K562 (cell line): Measurements from ENCODE around the gene CNNM2. TPM values are rescaled to one million over a fixed set of nuclear protein-coding genes. Genes with fewer than 3 reads are reported as not detected.

ENCODE experiments used
- ATAC-seq: fragments of 200-7000 bp; cut with Tn5 transposase; 3 replicates; pipeline ENCODE4 v1.9.1; 2020; ENCODE audit warnings: moderate library complexity
- BruUV-seq: library from RNA; stranded (reverse); fragments of 400-500 nt; replicated peaks from 2 replicates; lab custom pipeline; 2021; lab: Mats Ljungman, UMichigan
- CTCF ChIA-PET: fragments of 300-600 bp; formaldehyde crosslinking; extraction: SDS; loops from one replicate; lab custom pipeline; 2021; ENCODE audit warnings: low intra/inter-chr PET ratio; lab: Yijun Ruan, JAX
- POLR2A ChIA-PET: fragments of 300-600, 350-650 bp; sonication (Branson Sonifier 250); formaldehyde crosslinking; extraction: SDS; loops from one replicate; lab custom pipeline; 2021; ENCODE audit warnings: antibody characterized with exemption, inconsistent platforms; lab: Yijun Ruan, JAX
- DNase-seq, 4 experiments: peaks; one replicate each; pipeline versions ENCODE4 v3.0.0 to v3.0.0-alpha.2; 2011 to 2018; ENCODE audit warnings: low spot score in 3 of 4, mixed read lengths in 3 of 4; ENCODE audit errors: extremely low read depth in 1 of 4
- FAIRE-seq: peaks from 2 replicates; lab custom pipeline; 2011; peaks lifted over from hg19 to GRCh38; lab: Jason Lieb, UNC
- H2AFZ ChIP-seq: 2 replicates; pipeline ENCODE4 v1.6.0; 2011; ENCODE audit warnings: low read depth, low read length, control low read depth, inconsistent platforms
- H3K27ac ChIP-seq: fragments of 200-600 bp; 3 replicates; pipeline ENCODE4 v1.8.0; 2011; ENCODE audit warnings: low read depth, mild to moderate bottlenecking, control low read depth, inconsistent platforms, low read length, moderate library complexity, mixed read lengths; ENCODE audit errors: extremely low read depth
- H3K27me3 ChIP-seq, 2 experiments: fragments of 300-600 bp in 1 of 2; 2 replicates in 1 of 2; 3 replicates in 1 of 2; pipeline versions ENCODE4 v1.6.0 to v1.8.0; 2011; ENCODE audit warnings: inconsistent platforms in 2 of 2, low read length in 2 of 2, mild to moderate bottlenecking in 1 of 2, mixed read lengths in 1 of 2, moderate library complexity in 1 of 2; ENCODE audit not compliant: control insufficient read depth in 2 of 2, insufficient read depth in 2 of 2
- H3K36me3 ChIP-seq: fragments of 300-600 bp; 3 replicates; pipeline ENCODE4 v1.8.0; 2011; ENCODE audit warnings: mild to moderate bottlenecking, low read length, inconsistent platforms; ENCODE audit not compliant: control insufficient read depth, insufficient read depth
- H3K4me1 ChIP-seq, 2 experiments: fragments of 200-600 bp in 1 of 2; replicated peaks in 1 of 2; 2 replicates in 1 of 2; 3 replicates in 1 of 2; pipeline versions ENCODE4 v1.5.1 to v1.8.0; 2011; ENCODE audit warnings: inconsistent platforms in 2 of 2, low read length in 2 of 2, mild to moderate bottlenecking in 1 of 2, mixed read lengths in 1 of 2, moderate library complexity in 1 of 2; ENCODE audit not compliant: control insufficient read depth in 2 of 2, insufficient read depth in 2 of 2
- H3K4me2 ChIP-seq: 2 replicates; pipeline ENCODE4 v1.6.1; 2011; ENCODE audit warnings: low read length, control low read depth, inconsistent platforms, mixed read lengths; ENCODE audit not compliant: insufficient read depth
- H3K4me3 ChIP-seq: fragments of 200-600 bp; sonication (generic), shearing (Covaris generic); 2 replicates; pipeline ENCODE4 v1.5.1; 2016; ENCODE audit warnings: control low read depth, inconsistent platforms
- H3K79me2 ChIP-seq: fragments of 200-600 bp; 3 replicates; pipeline ENCODE4 v1.8.0; 2011; ENCODE audit warnings: low read length, inconsistent platforms; ENCODE audit not compliant: control insufficient read depth, insufficient read depth
- H3K9ac ChIP-seq, 2 experiments: 2 replicates each; pipeline versions ENCODE4 v1.6.0 to v1.6.1; 2011; ENCODE audit warnings: low read depth in 2 of 2, low read length in 2 of 2, control low read depth in 1 of 2, inconsistent platforms in 1 of 2, mild to moderate bottlenecking in 1 of 2, mixed read lengths in 1 of 2; ENCODE audit not compliant: insufficient read depth in 1 of 2
- H3K9me1 ChIP-seq: one replicate; pipeline ENCODE4 v1.6.0; 2011; ENCODE audit warnings: inconsistent platforms, mild to moderate bottlenecking, low read length, moderate library complexity; ENCODE audit not compliant: control insufficient read depth, insufficient read depth
- H3K9me3 ChIP-seq: replicated peaks from 2 replicates; pipeline ENCODE4 v1.5.1; 2011; ENCODE audit warnings: low read depth, low read length, inconsistent platforms; ENCODE audit not compliant: control insufficient read depth, insufficient read depth
- H4K20me1 ChIP-seq: replicated peaks from 2 replicates; pipeline ENCODE4 v1.6.1; 2011; ENCODE audit warnings: low read length, inconsistent platforms, mixed read lengths; ENCODE audit not compliant: control insufficient read depth, insufficient read depth
- ARID2 ChIP-seq: fragments of 450-650 bp; IDR thresholded peaks from 2 replicates; pipeline ENCODE4 v1.6.1; 2017; ENCODE audit warnings: antibody characterized with exemption, mild to moderate bottlenecking
- CHD2 ChIP-seq: IDR thresholded peaks from 2 replicates; pipeline ENCODE4 v1.6.1; 2011; ENCODE audit warnings: low read depth, low read length
- ESRRA ChIP-seq: fragments of 450-650 bp; IDR thresholded peaks from 2 replicates; pipeline ENCODE4 v1.6.1; 2014; ENCODE audit warnings: low read depth, mild to moderate bottlenecking, moderate library complexity, borderline replicate concordance
- KAT8 ChIP-seq: fragments of 450-650 bp; IDR thresholded peaks from 2 replicates; pipeline ENCODE4 v1.6.1; 2016; ENCODE audit warnings: low read depth, mild to moderate bottlenecking
- NCOR1 ChIP-seq: fragments of 450-650 bp; IDR thresholded peaks from 2 replicates; pipeline ENCODE4 v1.6.1; 2016; ENCODE audit warnings: mild to moderate bottlenecking, moderate library complexity
- NR3C1 ChIP-seq: sonication (generic); formaldehyde crosslinking; IDR thresholded peaks from 2 replicates; pipeline ENCODE4 v1.8.1; 2022; ENCODE audit warnings: missing genetic modification reagents
- PHF8 ChIP-seq: fragments of 200-600 bp; sonication (generic); IDR thresholded peaks from 2 replicates; pipeline ENCODE4 v1.6.1; 2012; ENCODE audit warnings: mixed run types, mild to moderate bottlenecking, inconsistent platforms, low read length, moderate library complexity, borderline replicate concordance
- RBM14 ChIP-seq: fragments of 200-400 bp; formaldehyde crosslinking; IDR thresholded peaks from 2 replicates; pipeline ENCODE4 v1.6.1; 2018; ENCODE audit warnings: low read depth, mild to moderate bottlenecking, low read length, moderate library complexity, borderline replicate concordance; ENCODE audit not compliant: insufficient read depth
- ZNF23 ChIP-seq: fragments of 250-450 bp; sonication (Bioruptor Pico); IDR thresholded peaks from 2 replicates; pipeline ENCODE4 v1.4.0; 2020; ENCODE audit warnings: mild to moderate bottlenecking
- WGBS: fragments of 100-300 bp; shearing (Covaris generic); methylation state at CpG from one replicate; pipeline ENCODE4 v1.1.6; 2016; ENCODE audit warnings: low coverage, mixed read lengths; ENCODE audit not compliant: insufficient coverage; ENCODE audit errors: missing lambda C conversion rate; 5-methylcytosine and 5-hydroxymethylcytosine counted together
- in situ Hi-C: fragments of 300-500 bp; cut with MboI; formaldehyde crosslinking; loops from 4 replicates; pipeline ENCODE4 v1.15.0; 2018; ENCODE audit warnings: inconsistent platforms, mixed read lengths
- intact Hi-C: fragments of 100-400 bp; cut with micrococcal nuclease; formaldehyde crosslinking; loops from 2 replicates; pipeline ENCODE4 v1.14.2; 2022
- polyA plus RNA-seq, 8 experiments: library from polyadenylated mRNA; depleted of rRNA in 4 of 8; stranded (reverse) in 5 of 8; unstranded in 3 of 8; fragments of >200 nt; fragmentation: Nextera tagmentation in 2 of 8; fragmentation: Illumina TruSeq in 1 of 8; extraction: Ambion mirVana in 2 of 8; extraction: Trizol in 1 of 8; gene quantifications; 2 replicates each; pipeline versions ENCODE4 v1.2.1 to v1.2.3, GENCODE V29; 2011 to 2014; ENCODE audit warnings: inconsistent platforms in 1 of 8, missing spikeins in 1 of 8
- total RNA-seq, 7 experiments: library from RNA; depleted of rRNA in 6 of 7; stranded (reverse); fragments of >200 nt in 6 of 7; fragmentation: Illumina TruSeq in 2 of 7; extraction: Trizol in 2 of 7; gene quantifications; 2 replicates each; pipeline versions ENCODE4 v1.2.1 to v1.2.3, GENCODE V29; 2011 to 2021; ENCODE audit warnings: low replicate concordance in 1 of 7

CNNM2 gene
- total and polyA plus RNA-seq, 9 of the 15 experiments (the other 6 are each of a cell fraction or from before 2014, with no cell fraction given), result 0.21 to 5.0 (median 1.3) TPM

DNA sequence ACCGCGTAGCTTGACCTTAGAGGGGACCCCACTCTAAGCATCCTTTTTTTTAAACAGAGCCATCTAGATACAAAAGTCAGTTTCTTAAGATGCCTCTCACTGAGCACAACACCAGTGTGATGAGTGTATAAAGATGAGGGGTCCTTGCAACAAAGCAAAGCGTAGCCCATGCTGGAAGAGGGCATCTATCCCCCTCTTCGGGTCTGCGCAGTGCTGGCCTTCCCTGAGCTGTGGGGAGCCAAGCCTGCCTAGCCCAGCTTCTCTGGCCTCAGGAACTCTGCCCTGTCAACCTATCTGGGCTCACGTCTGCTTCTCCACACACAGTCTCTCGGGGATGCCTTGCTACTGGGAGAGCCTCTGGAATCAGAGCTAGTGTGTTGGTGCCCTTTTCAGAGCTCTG is 161.0 kb downstream of the CNNM2 start:
- CTCF ChIA-PET, result no interaction called here
- Histone ChIP-seq H3K27ac (no peak overlapping the region), H3K4me2 (no peak overlapping the region), H3K79me2 (no peaks in the 10 kb centered on the region), H4K20me1 (no peaks in the 10 kb centered on the region), H3K9ac (no peak overlapping the region), H3K4me1 (no peaks in the 10 kb centered on the region; a peak in 2 of 5 replicates), H3K27me3 (no peaks in the 10 kb centered on the region), H3K4me3 (no peak overlapping the region), H3K36me3 (peaks cover 5% of the 10 kb centered on the region; the same call in 2 of the 3 replicates), H2AFZ (no peak overlapping the region), H3K9me3 (no peaks in the 10 kb centered on the region), H3K9me1 (no peaks in the 10 kb centered on the region)
- in situ Hi-C loops (no loop called here), intact Hi-C loops (no loop called here)
- TF ChIP-seq ESRRA (no peak), ZNF23 (no peak), RBM14 (no peak), NR3C1 (no peak), NCOR1 (no peak), ARID2 (no peak), CHD2 (no peak), KAT8 (no peak), PHF8 (no peak)
- FAIRE-seq (no peak), ATAC-seq (no peak), DNase-seq (no peak)
- POLR2A ChIA-PET, result interaction anchor here (0.6 to 1.2 kb wide), 2 partner anchors 12 to 225 kb away, joined by 3 read pairs; partner anchors contain the start of gene BORCS7
- no TSS peak for BruUV-seq
- WGBS, result 44% methylated on average over 4 of the region's 7 CpGs
